ENCODE measurements around the gene CNOT11.
"Not testable (repeated sequence)": the region's sequence is repeated elsewhere in the genome, so short reads cannot be mapped to it uniquely, and the experiment has no call there.

The CNOT11 gene

DNA sequence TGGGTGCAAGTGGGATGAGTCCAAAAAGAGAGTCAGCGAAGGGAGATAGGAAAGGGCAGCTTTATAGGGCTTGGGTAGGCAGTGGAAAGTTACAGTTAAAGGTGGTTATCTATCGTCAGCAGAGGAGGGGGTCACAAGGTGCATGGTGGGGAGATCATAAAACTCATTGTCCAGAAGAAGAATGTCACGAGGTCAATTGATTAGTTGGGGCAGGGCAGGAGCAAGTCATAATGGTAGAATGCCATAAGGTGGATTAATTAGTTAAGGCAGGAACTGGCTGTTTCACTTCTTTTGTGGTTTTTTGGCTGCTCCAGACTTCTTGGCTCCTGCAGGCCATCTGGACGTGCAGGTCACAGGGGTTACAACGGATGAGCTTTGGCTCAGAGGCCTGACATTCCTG is 3.9 kb upstream of the CNOT11 start:
- not testable (repeated sequence) for DNase-seq

DNA sequence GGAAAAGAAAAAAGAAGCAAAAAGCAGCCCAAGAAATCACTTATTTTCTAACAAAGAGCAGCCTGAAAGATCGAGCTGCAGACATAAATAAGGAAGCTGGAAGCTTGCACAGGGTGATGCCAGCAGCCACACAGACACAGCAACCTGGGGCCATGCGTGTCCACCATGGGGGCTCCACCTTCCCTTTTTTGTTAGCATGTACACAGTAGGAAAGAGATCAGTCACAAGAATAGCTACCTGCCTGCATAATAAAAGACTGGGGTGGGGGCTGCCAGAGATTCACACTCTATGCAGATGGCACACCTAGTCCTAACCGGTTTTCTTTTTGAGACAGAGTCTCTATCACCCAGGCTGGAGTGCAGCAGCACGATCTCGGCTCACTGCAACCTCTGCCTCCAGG is 2.9 kb upstream of the CNOT11 start:
- DNase-seq, result no peak

DNA sequence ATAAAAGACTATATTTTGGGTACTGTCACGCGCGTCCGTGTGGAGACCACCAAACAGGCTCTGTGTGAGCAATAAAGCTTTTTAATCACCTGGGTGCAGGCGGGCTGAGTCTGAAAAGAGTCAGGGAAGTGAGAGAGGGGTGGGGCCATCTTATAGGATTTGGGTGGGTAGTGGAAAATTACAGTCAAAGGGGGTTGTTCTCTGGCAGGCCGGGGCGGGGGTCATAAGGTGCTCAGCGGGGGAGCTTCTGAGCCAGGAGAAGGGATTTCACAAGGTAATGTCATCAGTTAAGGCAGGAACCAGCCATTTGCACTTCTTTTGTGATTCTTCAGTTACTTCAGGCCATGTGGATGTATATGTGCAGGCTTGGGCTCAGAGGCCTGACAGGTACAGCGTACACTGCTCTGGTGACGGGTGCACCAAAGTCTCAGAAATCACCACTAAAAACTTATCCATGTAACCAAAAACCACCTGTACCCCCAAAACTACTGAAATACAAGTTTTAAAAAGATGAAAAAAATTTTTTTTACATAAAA is 1.4 kb upstream of the CNOT11 start:
- not testable (repeated sequence) for DNase-seq

DNA sequence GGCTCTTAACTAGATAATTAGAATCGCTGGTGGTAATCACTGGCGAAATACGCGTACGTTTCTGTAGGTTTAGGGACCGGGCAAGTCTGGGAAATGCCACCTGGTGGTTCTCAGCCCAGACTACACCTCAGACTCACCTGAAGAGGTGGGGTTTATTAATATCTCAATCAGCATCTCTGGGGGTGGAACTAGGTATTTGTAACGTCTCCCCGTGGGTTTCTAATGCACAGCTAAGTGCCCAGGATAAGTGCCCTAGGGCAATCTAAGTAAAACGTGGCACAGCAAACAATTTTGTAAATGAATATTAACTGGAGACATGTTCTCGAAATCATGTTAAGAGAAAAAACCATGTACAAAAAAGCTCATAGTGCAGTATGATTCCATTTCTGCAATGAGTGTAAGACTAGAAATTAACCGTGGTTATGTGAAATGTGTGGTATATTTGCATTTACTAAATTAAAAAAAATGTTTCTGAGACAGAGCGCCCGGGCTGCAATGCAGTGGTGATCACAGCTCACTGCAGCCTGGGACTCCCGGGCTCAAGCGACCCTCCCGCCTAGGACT is 760 bp upstream of the CNOT11 start:
- DNase-seq, result no peak

DNA sequence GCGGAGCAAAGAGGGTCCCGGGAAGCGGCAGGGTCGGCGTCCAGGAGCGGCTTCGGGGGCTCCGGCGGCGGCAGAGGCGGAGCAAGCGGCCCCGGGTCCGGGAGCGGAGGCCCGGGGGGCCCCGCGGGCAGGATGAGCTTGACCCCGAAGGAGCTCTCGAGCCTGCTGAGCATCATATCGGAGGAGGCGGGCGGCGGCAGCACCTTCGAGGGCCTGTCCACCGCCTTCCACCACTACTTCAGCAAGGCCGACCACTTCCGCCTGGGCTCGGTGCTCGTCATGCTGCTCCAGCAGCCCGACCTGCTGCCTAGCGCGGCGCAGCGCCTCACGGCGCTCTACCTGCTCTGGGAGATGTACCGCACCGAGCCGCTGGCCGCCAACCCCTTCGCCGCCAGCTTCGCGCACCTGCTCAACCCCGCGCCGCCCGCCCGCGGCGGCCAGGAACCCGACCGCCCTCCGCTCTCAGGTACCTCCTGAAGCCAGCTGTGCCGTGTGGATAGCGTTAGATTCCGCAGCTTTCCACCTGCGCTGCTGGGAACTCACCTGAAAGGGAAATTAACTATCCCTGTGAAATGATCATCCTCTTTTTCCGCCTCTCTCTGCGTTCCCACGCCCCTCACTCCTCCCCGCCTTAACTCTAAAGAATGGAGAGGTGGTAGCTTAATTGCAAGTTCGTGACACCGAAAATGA is 472 bp downstream of the CNOT11 start:
- peak; percentile 78 for DNase-seq

DNA sequence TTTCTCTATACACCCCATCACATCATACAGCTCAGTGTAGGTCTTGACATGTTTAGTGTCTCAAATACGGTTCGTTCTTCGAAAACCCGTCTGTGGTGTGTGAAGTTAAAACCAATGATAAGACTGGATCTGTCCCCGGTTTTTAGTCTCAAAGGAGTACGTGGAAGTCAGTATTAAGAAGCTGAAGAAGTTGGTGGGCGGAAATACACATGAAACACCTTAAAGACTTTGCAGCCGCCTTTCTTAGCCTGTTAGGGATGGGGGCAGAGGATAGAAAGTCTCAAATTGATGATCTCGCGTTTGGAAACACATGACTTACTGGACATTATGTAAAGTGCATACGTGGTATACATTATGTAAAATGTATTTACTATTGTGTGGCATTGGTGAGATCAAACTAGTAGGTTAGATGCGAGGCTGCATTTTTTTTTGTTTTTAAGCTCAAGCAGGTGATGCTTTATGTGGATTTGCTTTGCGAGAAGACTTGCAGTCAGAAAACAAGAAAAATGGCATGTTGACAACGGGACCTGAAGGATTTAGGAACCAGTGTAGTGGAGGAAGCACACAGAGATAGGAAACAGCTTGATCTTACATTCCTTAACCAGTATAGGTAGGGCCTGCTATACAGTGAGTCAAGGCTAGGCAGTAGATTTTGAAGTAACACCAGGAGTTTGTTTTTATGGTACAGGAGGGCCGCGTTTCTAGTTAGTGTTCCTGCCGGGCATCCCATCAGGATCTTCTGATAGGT is 1.2 kb downstream of the CNOT11 start:
- DNase-seq, result no peak

DNA sequence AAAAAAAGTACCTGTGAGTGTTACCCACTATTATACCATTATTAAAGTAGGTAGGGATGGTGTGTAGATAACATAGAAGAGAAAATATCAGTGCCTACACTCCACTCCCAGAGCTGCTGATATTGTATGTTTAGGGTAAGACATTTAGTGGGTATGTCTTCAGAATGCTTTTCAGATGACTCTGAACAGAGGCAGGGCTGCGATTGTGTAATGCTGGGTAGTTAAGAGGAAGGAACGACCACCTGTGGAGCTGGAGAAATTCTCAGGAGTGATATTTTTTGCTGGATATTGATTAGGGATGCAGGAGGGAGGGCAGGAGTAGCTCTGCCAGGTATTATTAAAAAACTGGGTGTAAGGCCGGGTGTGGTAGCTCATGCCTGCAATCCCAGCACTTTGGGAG is 2.8 kb downstream of the CNOT11 start:
- DNase-seq, result no peak

DNA sequence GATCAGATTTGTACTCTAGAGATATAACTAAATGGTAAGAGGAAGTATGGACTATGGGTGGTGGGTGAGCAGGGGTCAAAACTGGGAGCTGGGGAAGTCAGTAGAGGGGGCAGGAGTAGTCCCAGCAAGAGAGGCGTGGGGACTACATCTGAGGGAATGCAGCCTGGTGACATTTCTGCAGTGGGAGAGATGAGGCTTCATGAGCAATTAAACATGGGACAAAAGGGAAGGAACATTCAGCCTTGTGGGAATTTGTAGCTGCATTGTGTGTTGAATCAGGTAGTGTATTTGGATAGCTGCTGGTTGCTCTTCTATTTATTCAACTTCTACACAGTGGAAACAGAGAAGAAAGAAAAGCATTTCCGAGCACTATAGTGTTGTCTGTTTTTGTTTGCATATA is 3.6 kb downstream of the CNOT11 start:
- no peak for DNase-seq

DNA sequence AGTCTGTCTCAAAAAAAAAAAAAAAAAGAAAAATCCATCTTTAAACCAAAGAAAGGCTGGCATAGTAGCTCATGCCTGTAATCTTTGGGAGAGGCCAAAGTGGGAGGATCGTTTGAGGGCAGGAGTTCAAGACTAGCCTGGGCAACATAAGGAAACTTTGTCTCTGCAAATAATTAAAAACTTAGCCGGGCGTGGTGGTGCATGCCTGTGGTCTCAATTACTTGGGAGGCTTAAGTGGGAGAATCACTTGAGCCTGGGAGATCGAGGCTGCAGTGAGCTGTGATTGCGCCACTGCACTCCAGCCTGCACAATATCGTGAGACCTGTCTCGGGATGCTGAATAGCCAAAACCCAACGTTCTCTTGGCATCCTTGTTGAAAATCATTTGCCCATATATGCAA is 6.1 kb downstream of the CNOT11 start:
- DNase-seq, result no peak

DNA sequence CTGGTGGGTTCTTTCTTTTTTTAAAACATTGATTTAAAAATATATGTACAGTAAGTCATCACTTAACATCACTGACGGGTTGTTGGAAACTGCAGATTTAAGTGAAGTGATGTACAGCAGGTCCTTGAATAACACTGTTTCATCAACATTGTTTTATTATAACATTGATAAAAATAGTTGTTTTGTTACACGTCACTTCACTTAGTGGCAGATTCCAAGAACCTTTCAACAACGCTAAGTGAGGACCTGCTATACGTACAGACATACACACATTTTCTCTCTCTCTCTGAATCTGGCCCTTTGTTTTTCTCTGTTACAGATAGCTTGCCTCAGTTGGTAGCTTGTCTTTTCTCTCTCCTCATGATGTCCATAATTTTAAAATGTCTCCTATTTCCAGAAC is 9.5 kb downstream of the CNOT11 start:
- DNase-seq, result no peak

DNA sequence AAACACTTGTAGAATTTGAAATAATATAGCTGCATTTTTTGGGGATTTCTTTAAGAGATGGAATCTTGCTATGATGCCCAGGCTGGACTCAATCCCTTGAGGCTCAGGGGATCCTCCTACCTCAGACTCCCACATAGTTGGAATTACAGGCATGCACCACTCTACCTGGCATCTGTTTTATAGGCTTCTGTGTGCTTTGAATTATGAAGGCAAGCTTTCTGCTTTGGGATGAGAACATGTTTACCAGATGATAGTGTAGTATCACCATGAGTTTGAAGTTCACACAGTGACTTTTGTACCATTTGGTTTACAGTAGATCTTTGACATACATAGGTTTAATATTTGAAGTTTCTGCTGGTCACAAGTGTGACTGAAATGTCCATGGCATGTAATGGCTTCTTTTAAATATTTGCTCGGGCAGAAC is 10.7 kb downstream of the CNOT11 start:
- DNase-seq, result no peak

DNA sequence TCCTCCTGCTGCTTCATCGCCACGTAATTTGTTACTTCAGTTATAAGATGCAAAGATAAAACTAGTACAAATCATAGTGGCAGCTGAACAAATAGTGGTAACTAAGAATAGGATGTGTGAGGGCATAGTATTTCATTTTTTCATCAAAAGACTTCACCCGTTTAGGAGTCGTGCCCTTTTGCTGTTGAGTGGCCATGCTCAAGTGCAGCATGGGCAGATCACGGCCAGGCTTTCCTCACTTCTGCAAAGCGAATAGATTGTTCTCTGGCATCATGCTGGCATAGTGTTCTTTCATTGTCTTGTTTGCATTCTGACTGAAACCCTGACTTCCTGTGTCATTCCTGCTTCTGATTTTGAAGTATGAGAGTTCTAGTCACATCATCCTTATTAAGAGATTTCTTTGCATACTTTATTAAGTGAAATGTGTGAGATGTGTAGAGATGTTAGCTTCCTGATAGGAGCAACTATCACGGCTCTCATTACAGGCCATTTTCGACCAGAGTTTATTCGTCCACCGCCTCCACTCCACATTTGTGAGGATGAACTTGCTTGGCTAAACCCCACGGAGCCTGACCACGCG is 11.8 kb downstream of the CNOT11 start:
- no peak for DNase-seq

DNA sequence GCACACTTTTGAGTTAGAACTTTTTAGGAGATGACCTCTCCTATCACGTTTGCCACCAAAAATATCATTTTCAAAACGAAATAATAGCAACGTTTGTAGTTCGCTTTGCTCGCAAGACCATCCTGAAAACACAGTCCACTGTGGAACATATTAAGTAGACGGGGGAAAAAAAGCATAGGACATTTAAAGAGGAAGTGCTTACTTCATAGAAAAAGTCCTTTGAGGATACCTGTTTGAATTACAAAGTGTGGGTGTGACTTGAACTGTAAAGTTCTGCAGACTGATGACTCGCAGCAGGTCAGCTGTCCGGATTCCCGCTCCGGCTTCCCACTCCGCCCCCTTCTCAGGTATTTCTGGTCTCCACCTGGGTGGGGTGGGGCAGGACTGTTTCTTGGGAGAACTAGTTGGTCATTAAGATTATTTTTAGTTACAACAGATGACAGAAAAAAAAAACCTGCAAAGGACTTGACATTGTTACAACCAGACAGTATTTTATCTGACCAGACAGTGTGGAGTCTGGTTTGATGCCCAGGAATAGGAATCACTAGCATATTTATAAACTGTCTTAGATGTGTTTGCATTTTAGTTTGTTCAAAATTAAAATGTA is 13.3 kb downstream of the CNOT11 start:
- no peak for DNase-seq

DNA sequence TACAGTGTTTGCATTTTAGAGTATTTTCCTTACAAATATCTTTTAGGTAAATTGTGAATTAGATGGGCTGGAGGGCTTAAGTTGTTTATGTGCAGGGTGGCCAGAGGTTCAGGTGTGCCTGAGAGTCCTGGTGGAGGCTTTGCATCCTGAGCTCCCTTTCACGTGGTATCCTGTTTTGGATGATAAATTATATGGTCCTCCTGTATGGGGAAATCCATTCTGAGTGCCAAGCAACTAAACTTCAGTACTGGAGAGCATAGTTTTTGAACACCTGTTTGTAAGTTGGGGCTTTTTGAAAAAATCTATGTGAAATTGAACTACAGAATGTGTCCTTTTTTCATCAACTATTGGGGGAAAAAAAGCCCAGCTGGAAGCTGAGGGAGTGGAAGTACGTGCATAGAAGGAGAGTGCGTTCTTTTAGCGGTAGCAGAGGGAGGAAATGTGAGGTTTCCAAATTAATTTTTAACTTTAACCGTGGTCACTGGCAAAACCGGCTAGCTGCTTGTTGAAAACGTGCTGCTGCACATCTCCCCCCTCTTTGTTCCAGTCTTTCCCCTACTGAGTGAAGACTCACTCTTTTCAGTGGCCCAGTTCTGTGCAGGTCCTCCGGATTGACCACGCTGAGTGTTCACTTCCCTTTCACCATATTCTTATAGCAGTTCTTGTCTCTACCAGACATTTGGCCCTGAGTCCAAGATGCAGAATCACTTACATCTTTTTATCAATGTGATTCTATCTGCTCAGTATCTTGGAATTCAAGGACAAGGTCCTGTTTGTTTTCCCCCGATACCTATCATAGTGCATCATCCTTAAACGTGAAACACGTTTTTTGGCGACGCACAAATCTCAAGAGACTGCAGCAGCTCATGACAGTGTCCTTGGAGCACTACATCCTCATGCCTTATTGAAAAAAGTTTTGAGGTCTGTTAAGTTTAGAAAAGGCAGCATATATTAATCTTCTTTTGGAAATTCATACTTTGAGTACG is 15.3 kb downstream of the CNOT11 start:
- no peak for DNase-seq

DNA sequence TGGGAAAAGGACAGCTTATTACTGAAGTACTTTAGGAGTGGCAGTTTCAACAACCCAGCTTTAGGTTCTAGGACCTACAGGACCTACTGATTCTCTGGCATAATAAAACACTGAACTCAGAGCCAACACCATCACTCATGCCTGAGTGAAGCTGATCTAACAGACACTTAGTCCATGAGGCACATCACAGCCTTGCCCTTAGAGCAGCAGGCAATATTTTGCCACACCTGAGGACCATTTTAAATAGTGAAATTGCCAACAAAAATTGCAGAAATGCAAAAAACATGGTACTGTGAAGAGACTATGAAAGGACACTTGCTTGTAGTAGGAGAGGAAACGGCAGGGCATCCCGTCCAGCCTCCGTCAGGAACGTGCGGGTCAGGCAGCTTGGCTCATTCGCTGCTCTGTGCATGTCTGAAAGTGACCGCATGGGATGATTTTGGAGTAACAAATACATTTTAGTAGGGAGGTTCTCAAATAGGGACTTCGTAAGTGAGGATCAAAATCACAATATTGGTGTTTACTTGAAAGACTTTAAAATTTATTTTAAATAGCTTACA is 18.1 kb downstream of the CNOT11 start:
- no peak for DNase-seq

DNA sequence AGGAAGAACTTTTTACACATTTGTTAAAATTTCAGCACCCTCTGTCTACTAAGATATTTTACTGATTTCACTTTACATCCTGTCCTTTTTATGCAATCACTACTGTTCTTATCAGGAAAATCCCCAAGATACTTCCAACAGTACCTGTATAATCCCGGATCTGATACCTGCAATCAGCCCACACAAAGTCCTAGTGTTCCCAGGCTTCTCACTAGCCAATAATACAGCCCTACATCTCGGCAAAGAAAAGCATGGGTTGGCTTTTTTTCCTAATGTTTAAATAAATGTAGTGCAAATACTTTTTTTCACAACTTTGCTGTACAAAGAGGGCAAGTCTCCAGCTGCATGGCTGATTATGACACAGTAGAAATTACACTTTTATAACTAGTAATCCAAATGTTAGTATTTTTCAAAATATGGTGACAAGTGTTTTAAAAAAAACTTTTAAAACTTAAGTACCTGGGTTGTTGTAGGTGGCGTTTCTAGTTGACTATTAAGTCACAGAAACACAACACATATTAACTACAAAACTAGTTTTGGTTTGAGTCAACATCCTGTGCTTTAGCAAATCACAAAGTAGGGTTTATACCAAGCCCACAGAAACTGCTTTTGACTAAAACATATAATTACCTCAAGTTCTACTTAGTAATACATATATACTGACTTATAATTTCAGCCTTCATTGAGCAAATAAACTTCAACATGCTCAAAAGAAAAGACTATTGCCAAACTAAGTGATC is 19.5 kb downstream of the CNOT11 start:
- no peak for DNase-seq

DNA sequence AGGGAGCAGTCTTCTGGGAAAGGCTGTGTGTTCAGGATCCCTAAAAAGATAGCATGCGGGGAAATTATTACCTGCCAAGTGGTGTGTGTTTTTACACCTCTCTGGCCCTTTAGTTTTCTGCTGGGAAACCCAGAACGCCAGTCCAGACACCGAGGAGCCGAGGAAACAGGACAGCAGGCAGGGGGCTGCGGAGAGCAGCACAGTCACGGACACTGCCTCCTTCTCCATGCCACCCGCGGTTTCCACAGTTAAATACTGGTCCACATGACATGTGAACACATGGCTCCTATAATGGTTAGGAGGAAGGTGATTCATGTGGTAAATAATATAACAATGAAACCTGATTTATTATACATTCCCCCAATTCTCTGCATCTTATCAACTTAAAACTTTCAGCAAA is 20.4 kb downstream of the CNOT11 start:
- no peak for DNase-seq

DNA sequence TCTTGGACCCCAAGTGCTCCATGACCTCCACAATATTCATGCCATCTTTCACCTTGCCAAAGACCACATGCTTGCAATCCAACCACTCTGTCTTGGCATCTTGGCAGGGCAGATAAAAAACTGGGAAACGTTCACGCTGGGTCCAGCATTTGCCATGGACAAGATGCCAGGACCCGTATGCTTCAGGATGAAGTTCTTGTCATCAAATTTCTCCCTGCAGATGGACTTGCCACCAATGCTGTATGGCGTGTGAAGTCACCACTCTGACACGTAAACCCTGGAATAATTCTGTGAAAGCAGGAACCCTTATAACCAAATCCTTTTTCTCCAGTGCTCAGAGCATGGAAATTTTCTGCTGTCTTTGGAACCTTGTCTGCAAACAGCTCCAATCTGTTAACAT is 21.5 kb downstream of the CNOT11 start:
- DNase-seq, result no peak

DNA sequence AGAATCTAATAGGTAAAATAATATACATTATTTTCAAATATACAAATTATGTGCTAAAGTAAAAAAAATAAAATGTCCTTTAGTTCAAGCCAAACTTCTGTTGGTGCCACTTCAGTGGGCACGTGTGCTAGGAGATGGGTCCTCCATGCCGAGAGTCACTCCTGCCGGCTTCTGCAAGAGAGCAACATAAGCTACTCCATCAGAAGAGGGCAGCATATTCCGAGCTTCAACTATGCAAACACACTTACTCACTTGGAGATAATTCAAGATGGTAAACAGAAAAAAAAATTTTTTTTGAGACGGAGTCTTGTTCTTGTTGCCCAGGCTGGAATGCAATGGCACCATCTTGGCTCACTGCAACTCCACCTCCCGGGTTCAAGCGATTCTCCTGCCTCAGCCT is 24.4 kb downstream of the CNOT11 start:
- no peak for DNase-seq

DNA sequence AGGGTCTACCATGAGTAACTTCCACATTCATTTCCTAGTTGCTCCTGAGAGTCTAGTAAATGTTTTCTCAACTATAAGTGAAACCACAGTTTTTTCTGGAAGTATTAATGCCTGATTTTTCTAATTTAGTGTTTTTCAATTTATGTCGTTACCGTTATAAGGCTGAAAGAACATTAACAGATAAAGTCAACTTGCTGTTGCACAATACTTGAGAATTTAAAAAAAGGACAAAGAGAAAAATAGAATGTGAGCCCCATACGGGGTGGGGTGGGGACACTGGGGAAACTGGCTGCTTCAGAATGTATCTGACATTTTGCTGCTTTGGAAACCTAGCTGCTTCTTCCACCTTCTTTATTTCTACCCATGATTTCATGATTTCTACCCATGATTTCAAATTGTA is 26.2 kb downstream of the CNOT11 start:
- DNase-seq, result no peak

DNA sequence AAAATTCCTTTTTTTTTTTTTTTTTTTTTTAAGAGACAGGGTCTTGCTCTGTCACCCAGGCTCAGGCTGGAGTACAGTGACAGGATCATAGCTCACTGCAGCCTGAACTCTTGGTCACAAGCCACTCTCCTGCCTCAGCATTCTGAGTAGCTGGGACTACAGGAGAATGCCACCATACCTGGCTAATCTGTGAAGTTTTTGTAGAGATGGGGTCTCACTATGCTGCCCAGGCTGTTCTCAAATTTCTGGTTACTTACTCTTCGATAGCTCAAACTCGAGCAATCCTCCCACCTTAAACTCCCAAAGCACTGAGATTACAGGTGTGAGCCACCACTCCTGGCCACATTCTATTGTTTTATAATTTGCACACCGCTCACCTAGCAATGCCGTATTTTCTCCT is 28.8 kb downstream of the CNOT11 start:
- no peak for DNase-seq

Measured in activated naive CD4-positive, alpha-beta T cell treated with Interleukin-2 at 50 U/mL for 16 hours (primary cell).